GM13977 (cell line): Measurements from ENCODE around the gene MED16.

Experiments used
- DNase-seq: peaks from one replicate; pipeline ENCODE4 v3.0.0; 2012; ENCODE audit warnings: low spot score
- CTCF ChIP-seq: IDR thresholded peaks from 2 replicates; pipeline ENCODE4 v1.5.1; 2012; ENCODE audit warnings: mild to moderate bottlenecking, control low read depth; ENCODE audit not compliant: insufficient read depth; ENCODE audit errors: extremely low read depth, missing control alignments
- in situ Hi-C: fragments of 300-500 bp; cut with MboI; formaldehyde crosslinking; loops from one replicate; pipeline ENCODE4 v1.12.0; 2022; ENCODE audit warnings: low sequenced_read_pairs, low pct_unique_long_range_greater_than_20kb, mixed read lengths, inconsistent platforms; ENCODE audit not compliant: unreplicated experiment

Gene MED16

GRCh38 chr19:875265-875879 lies 17.6 kb downstream of the MED16 start:
- in situ Hi-C loops, result no loop called here
- TF ChIP-seq CTCF, result no peak
- no peak for DNase-seq

- in situ Hi-C loops, result no loop called here
- DNase-seq, result no peak
- no peak for TF ChIP-seq CTCF
Observed at GRCh38 chr19:873561-874041, 19.4 kb downstream of the MED16 start.

GRCh38 chr19:873084-873483 lies 19.9 kb downstream of the MED16 start:
- peak; percentile 76 for DNase-seq
- TF ChIP-seq CTCF, result no peak
- in situ Hi-C loops, result no loop called here

GRCh38 chr19:872266-872951 lies 20.6 kb downstream of the MED16 start:
- peak; percentile 81 for DNase-seq

GRCh38 chr19:871446-872265 lies 21.3 kb downstream of the MED16 start:
- no peak for TF ChIP-seq CTCF
- in situ Hi-C loops, result no loop called here
- DNase-seq, result peak; percentile 47

More at GRCh38 chr19:872266-872951, 20.6 kb downstream of the MED16 start:
- in situ Hi-C loops, result no loop called here
- TF ChIP-seq CTCF, result no peak

- in situ Hi-C loops, result no loop called here
- TF ChIP-seq CTCF, result no peak
- DNase-seq, result no peak
Observed at GRCh38 chr19:870963-871401, 22.0 kb downstream of the MED16 start.
